ENCODE measurements around the gene COX7A2L.

- TF ChIP-seq CTCF (conservative IDR thresholded peaks at IDR 0.05; ENCODE audit: low read depth, low read length) = no peak
- no peak for TF ChIP-seq EZH2 (IDR thresholded peaks at IDR 0.05; ENCODE audit: borderline replicate concordance, low read depth, low read length, poor library complexity, severe bottlenecking)
These were observed 20.7 kb downstream of the COX7A2L start for GRCh38 chr2:42340045-42340937.

All from A673 (cell line).